Measurements from ENCODE around the gene SYCN.
A peak's percentile ranks its signal among the peaks of the same experiment; 100 is the strongest.

SYCN gene

DNA sequence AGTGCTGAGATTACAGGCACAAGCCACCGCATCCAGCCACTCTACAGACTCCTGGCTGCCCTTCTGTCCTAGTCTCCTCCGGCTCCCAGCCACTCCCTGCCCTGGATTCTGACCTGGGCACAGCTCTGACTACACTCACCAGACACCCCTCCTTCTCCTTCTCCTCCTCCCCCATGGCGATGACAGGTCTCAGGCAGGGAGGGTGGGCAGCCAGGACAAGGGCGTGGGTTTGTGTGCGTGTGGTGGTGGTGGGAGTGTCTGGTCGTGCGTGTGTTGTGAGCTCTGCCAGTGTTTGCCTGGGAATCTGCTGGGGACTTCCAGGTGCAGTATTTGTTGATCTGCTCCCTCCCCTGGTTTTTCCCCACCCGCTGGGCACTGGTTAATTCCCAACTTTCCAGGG is 10.3 kb downstream of the SYCN start:
- H4K20me1 ChIP-seq = no peaks in the 10 kb centered on the region; the same call in 1 of the 2 replicates
- TF ChIP-seq Cebpa-rat (IDR thresholded peaks at IDR 0.05) = no peak
- peaks cover 43% of the 10 kb centered on the region for H3K4me1 ChIP-seq
- H3K36me3 ChIP-seq = no peaks in the 10 kb centered on the region
- peaks cover 39% of the 10 kb centered on the region for H3K27me3 ChIP-seq
- no peak overlapping the region for H3K27ac ChIP-seq
- H3K9ac ChIP-seq = no peak overlapping the region
- no peak overlapping the region for H3K4me3 ChIP-seq
- H3K9me3 ChIP-seq = no peaks in the 10 kb centered on the region
- H3K4me2 ChIP-seq = peak overlapping the region; percentile 28; the same call in 1 of the 2 replicates

- Histone ChIP-seq H3K27me3 (peaks cover 30% of the 10 kb centered on the region), H3K9me3 (no peaks in the 10 kb centered on the region), H3K36me3 (no peaks in the 10 kb centered on the region), H3K27ac (no peak overlapping the region), H4K20me1 (no peaks in the 10 kb centered on the region; the same call in 1 of the 2 replicates), H3K4me3 (no peak overlapping the region), H3K4me1 (peaks cover 45% of the 10 kb centered on the region), H3K9ac (no peak overlapping the region), H3K4me2 (peak overlapping the region; percentile 28)
- no peak for TF ChIP-seq Cebpa-rat (IDR thresholded peaks at IDR 0.05)
Observed at GRCh38 chr19:39192846-39193245, 11.2 kb downstream of the SYCN start.

DNA sequence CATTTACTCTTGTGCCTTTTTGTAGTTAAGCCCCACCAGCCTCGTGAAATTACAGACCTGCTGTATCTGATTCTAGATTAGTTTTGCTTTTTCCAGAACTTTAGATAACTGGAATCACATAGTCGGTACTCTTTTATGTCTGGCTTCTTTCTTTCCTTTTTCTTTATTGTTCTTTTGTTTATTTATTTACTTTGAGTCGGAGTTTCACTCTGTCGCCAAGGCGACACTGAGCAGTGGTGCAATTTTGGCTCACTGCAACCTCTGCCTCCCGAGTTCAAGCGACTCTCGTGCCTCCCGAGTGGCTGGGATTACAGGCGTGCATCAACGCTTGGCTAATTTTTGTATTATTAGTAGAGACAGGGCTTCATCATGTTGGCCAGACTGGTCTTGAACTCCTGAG is 13.3 kb downstream of the SYCN start:
- Histone ChIP-seq H4K20me1 (no peaks in the 10 kb centered on the region), H3K4me1 (peaks cover 34% of the 10 kb centered on the region), H3K27me3 (peaks cover 9% of the 10 kb centered on the region), H3K27ac (no peak overlapping the region), H3K4me2 (no peak overlapping the region), H3K4me3 (no peak overlapping the region), H3K36me3 (no peaks in the 10 kb centered on the region), H3K9ac (no peak overlapping the region), H3K9me3 (no peaks in the 10 kb centered on the region)
- no peak for TF ChIP-seq Cebpa-rat (IDR thresholded peaks at IDR 0.05)

DNA sequence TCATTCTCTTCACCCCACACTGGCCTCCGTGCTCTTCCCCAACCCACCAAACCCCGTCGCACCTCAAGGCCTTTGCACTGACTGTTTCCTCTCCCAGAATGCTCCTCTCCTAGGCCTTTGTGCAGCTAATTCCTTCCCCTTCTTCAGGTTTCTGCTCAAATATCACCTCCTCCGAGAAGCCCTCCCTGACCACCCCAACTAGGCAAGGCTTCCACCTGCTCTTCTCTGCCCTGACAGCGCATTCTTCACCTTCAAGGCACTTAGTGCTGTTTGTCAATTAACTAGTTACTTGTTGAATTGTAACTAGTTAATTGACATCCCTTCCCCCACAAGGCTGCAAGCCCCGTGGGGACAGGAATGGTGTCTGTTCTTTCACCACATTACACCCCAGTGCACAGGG is 15.1 kb downstream of the SYCN start:
- Histone ChIP-seq H3K9ac (no peak overlapping the region), H3K36me3 (no peaks in the 10 kb centered on the region), H3K27ac (no peak overlapping the region), H3K4me3 (no peak overlapping the region), H3K9me3 (no peaks in the 10 kb centered on the region), H3K27me3 (no peaks in the 10 kb centered on the region), H3K4me1 (peaks cover 39% of the 10 kb centered on the region), H4K20me1 (no peaks in the 10 kb centered on the region), H3K4me2 (peak overlapping the region; percentile 30)
- no peak for TF ChIP-seq Cebpa-rat (IDR thresholded peaks at IDR 0.05)

DNA sequence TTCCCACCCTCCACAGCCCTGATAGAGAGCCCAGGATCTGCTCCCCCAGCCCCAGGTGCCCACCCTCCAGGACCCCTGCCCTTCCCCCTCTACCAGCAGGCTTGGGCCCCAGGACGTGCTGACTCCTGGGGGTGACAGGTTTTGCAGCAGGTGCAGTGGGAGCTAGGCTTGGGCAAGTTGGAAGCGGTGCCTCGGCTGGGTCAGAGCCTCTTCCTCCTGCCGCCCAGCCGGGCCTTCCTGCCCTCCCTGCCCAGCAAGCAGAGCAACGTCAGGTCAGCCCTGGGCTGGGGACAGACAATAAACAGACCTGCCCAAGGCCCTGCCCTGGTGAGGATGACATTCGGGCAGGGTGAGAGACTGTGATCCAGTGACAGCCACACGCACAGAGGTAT is 16.5 kb downstream of the SYCN start:
- H3K9me3 ChIP-seq = no peaks in the 10 kb centered on the region
- no peaks in the 10 kb centered on the region for H3K27me3 ChIP-seq
- H3K9ac ChIP-seq = no peak overlapping the region
- no peaks in the 10 kb centered on the region for H3K36me3 ChIP-seq
- H3K4me3 ChIP-seq = no peak overlapping the region
- H3K4me2 ChIP-seq = no peak overlapping the region
- no peak for TF ChIP-seq Cebpa-rat (IDR thresholded peaks at IDR 0.05)
- no peaks in the 10 kb centered on the region for H4K20me1 ChIP-seq
- peaks cover 27% of the 10 kb centered on the region for H3K4me1 ChIP-seq
- H3K27ac ChIP-seq = no peak overlapping the region

GRCh38 chr19:39186391-39186790 is 17.7 kb downstream of the SYCN start:
- H3K36me3 ChIP-seq = peaks cover 7% of the 10 kb centered on the region
- H3K9ac ChIP-seq = no peak overlapping the region
- H3K9me3 ChIP-seq = no peaks in the 10 kb centered on the region
- H3K4me3 ChIP-seq = no peak overlapping the region
- H3K4me2 ChIP-seq = no peak overlapping the region
- TF ChIP-seq Cebpa-rat (IDR thresholded peaks at IDR 0.05) = no peak
- no peaks in the 10 kb centered on the region for H3K27me3 ChIP-seq
- peaks cover 27% of the 10 kb centered on the region for H3K4me1 ChIP-seq
- H3K27ac ChIP-seq = no peak overlapping the region
- H4K20me1 ChIP-seq = no peaks in the 10 kb centered on the region

DNA sequence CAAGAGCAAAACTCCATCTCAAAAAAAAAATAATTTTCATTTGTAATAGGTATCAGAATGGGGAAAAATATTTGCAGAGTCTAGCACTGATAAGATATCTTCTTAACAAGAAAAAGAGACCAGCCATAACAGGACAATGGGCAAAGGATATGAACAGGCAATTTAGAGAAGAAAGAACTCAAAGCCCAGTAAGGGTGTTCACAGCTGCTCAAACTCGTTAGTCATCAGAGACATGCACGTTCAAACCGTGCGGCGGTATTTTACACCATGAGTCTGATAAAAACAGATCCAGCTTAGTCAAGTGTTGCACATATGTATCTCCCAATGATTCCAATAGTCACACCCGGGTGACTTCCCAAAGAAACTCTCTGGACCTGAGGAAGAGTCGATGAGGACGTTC is 21.0 kb downstream of the SYCN start:
- no peak overlapping the region for H3K4me3 ChIP-seq
- H3K36me3 ChIP-seq = peaks cover 20% of the 10 kb centered on the region
- no peak overlapping the region for H3K9ac ChIP-seq
- H4K20me1 ChIP-seq = no peaks in the 10 kb centered on the region; the same call in 1 of the 2 replicates
- TF ChIP-seq Cebpa-rat (IDR thresholded peaks at IDR 0.05) = no peak
- H3K4me2 ChIP-seq = no peak overlapping the region
- H3K4me1 ChIP-seq = peaks cover 48% of the 10 kb centered on the region
- no peaks in the 10 kb centered on the region for H3K27me3 ChIP-seq
- no peaks in the 10 kb centered on the region for H3K9me3 ChIP-seq
- no peak overlapping the region for H3K27ac ChIP-seq

GRCh38 chr19:39182174-39182505 is 21.9 kb downstream of the SYCN start:
- H3K36me3 ChIP-seq = peaks cover 30% of the 10 kb centered on the region
- H3K27ac ChIP-seq = no peak overlapping the region
- H3K9ac ChIP-seq = no peak overlapping the region
- no peak for TF ChIP-seq Cebpa-rat (IDR thresholded peaks at IDR 0.05)
- H4K20me1 ChIP-seq = no peaks in the 10 kb centered on the region; the same call in 1 of the 2 replicates
- no peaks in the 10 kb centered on the region for H3K27me3 ChIP-seq
- no peak overlapping the region for H3K4me2 ChIP-seq
- no peak overlapping the region for H3K4me3 ChIP-seq
- peaks cover 54% of the 10 kb centered on the region for H3K4me1 ChIP-seq
- H3K9me3 ChIP-seq = no peaks in the 10 kb centered on the region

DNA sequence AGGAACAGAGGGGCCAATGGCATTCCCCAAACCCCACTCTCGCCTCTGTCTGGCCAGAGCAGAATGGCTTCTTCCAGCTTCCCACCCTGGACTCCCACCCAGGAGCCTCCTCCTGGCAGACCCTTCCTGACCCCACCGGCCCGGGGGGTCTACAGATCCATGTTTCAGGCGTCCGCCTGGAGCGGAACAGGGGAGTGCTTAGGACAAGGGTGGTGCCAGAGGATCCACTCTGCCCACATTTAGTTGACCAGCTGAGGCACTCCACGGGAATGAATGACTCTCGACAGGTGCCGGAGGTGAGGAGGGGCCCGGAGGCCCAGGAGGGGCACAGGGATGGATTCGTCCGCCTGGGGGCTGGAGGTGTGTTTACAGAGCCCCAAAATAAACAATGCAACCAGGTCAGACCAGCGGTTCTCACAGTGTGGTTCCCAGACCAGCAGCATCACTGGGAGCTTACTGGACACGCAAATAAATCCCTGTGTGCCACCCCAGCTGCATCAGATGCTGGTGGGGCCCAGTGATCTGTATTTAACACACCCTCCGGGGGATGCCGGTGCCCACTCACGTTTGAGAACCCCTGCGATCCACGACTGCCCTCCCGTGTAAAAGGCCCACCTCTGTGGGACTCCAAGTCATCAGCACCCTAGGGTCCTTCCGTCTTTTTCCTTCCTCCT is 22.4 kb downstream of the SYCN start:
- no peak for TF ChIP-seq Cebpa-rat (IDR thresholded peaks at IDR 0.05)
- no peak overlapping the region; the same call in 1 of the 2 replicates for H3K27ac ChIP-seq
- peaks cover 35% of the 10 kb centered on the region for H3K36me3 ChIP-seq

DNA sequence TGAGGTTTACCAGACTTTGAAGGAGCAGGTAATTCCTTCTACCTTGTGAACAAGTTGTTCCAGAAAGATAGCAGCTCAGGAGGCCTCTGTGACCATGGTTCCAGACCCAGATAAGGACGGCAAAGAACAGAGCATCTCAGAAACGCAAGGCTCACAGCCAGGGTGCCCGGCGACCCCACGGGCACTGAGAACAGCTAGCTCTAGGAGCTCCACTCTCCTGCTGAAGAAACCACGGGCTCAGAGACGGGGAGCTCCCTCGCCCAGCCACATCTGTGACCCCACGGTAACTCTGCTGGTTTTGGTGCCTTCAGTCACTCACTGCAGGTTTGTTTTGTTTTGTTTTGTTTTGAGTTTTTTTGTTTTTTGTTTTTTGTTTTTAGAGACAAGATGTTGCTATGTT is 23.3 kb downstream of the SYCN start:
- Histone ChIP-seq H3K36me3 (peaks cover 44% of the 10 kb centered on the region), H3K4me2 (peak overlapping the region; percentile 82), H3K4me1 (peaks cover 52% of the 10 kb centered on the region)

More for the DNA sequence above, 22.4 kb downstream of the SYCN start:
- Histone ChIP-seq H3K9me3 (no peaks in the 10 kb centered on the region), H3K27me3 (no peaks in the 10 kb centered on the region), H3K9ac (no peak overlapping the region), H3K4me3 (no peak overlapping the region), H3K4me1 (peaks cover 54% of the 10 kb centered on the region), H4K20me1 (no peaks in the 10 kb centered on the region; the same call in 1 of the 2 replicates), H3K4me2 (peak overlapping the region; percentile 82; the same call in 1 of the 2 replicates)

More for the DNA sequence above, 23.3 kb downstream of the SYCN start:
- no peak for TF ChIP-seq Cebpa-rat (IDR thresholded peaks at IDR 0.05)
- H3K27me3 ChIP-seq = no peaks in the 10 kb centered on the region
- H3K4me3 ChIP-seq = no peak overlapping the region
- H3K9ac ChIP-seq = no peak overlapping the region
- H3K27ac ChIP-seq = peak overlapping the region; percentile 33; the same call in 1 of the 2 replicates
- no peaks in the 10 kb centered on the region; the same call in 1 of the 2 replicates for H4K20me1 ChIP-seq
- H3K9me3 ChIP-seq = no peaks in the 10 kb centered on the region

Data from BLaER1 (cell line).